ENCODE data around the gene CCR7.

The CCR7 gene, protein sequence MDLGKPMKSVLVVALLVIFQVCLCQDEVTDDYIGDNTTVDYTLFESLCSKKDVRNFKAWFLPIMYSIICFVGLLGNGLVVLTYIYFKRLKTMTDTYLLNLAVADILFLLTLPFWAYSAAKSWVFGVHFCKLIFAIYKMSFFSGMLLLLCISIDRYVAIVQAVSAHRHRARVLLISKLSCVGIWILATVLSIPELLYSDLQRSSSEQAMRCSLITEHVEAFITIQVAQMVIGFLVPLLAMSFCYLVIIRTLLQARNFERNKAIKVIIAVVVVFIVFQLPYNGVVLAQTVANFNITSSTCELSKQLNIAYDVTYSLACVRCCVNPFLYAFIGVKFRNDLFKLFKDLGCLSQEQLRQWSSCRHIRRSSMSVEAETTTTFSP

DNA sequence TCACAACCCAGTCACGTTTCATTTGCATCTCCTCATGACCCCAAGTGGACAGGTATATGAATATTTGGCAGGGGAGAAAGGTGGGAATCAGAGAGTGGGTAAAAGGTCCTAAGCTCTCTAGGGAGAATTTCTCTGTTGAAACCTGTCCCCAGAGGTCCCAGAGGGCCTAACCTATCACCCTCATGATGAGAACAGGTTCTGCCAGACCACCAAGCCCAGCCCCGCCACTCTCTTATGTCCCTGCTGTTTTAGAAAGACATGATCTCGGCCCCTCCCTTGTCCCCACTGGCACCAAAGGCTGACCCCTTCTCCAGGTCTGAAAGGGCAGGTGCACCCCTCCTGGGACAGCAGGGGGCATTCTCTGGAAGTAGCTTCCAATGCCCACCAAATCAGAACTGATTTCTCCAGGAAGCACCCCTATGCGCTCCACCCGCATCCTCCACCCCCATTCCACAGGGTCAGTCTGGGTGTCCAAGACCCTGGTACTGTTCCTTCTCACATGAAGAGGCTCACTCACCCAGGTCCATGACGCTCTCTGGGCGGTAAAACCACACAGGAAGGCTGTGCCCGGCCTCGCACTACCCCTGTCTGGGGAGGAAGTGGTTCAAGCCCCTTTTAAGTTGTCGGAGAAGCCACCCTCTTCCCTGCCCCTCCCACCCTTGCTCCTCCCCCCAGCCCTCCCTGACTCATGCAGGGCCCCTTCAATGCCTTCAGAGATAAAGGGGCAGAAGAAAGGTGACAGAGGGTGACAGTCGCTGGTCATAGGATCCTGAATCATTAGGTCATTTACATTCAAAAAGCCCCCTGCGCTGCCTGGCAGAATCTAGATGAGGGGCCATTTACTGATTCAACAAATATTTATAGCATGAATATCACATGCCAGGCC is at the start of gene CCR7:
TSS of gene CCR7 (minus strand) at position 590 of the 886 bp plus-strand sequence. CDS start at position 527, 63 bp downstream.
- no peaks in the 10 kb centered on the region for H3K79me2 ChIP-seq (ENCODE audit: insufficient read depth, low read depth)
- H3K4me1 ChIP-seq (ENCODE audit: low read depth, poor library complexity, severe bottlenecking), result peaks cover 32% of the 10 kb centered on the region
- no peak within 1 kb of the TSS for H3K4me2 ChIP-seq
- no peak within 1 kb of the TSS for H3K9ac ChIP-seq
- TF ChIP-seq, protein P1, sequence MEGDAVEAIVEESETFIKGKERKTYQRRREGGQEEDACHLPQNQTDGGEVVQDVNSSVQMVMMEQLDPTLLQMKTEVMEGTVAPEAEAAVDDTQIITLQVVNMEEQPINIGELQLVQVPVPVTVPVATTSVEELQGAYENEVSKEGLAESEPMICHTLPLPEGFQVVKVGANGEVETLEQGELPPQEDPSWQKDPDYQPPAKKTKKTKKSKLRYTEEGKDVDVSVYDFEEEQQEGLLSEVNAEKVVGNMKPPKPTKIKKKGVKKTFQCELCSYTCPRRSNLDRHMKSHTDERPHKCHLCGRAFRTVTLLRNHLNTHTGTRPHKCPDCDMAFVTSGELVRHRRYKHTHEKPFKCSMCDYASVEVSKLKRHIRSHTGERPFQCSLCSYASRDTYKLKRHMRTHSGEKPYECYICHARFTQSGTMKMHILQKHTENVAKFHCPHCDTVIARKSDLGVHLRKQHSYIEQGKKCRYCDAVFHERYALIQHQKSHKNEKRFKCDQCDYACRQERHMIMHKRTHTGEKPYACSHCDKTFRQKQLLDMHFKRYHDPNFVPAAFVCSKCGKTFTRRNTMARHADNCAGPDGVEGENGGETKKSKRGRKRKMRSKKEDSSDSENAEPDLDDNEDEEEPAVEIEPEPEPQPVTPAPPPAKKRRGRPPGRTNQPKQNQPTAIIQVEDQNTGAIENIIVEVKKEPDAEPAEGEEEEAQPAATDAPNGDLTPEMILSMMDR (conservative IDR thresholded peaks at IDR 0.05; ENCODE audit: low read depth, low read length), result no peak
- no peaks in the 10 kb centered on the region for H4K20me1 ChIP-seq (ENCODE audit: insufficient read depth)
- no peaks in the 10 kb centered on the region for H3K36me3 ChIP-seq (ENCODE audit: insufficient read depth)
- H3K27ac ChIP-seq, result no peak within 1 kb of the TSS
- H3K4me3 ChIP-seq (IDR thresholded peaks at IDR 0.05; ENCODE audit: insufficient read depth, low read depth, low read length), result no peak within 1 kb of the TSS
- no peak within 1 kb of the TSS for H2AFZ ChIP-seq (ENCODE audit: low read depth)
- peaks cover 57% of the 10 kb centered on the region for H3K27me3 ChIP-seq (ENCODE audit: insufficient read depth, low read depth)

DNA sequence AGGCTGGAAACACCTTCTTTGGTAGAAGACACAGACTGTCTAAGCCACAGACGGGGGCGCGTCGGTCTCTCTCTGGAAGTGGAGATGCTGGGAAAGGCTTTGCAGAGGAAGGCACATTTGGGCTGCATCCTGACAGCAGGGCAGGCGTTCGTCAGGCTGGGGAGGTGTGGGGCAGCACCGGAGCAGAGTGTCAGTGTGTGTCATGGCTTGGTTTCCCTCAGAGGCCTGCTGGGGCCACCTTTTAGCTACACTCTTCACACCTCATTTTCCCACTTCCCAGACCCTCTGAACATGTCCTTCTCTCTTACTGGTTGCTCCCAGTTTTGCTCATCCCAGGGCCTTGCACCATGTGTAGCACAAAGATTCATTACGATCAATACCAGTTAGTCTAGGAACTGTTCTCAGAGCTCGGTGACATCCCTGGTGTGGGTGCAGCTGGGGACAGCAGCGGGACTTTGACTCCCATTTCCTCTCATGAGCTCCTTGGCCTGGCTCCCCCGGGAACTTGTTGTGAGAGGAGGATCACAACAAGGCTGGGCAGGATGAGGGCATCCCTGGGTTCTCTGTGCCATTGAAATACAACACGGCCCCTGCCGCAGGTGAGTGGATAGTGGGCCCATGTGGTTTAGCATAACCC is 49.3 kb upstream of the CCR7 start:
- Histone ChIP-seq H3K27me3 (ENCODE audit: insufficient read depth, low read depth) (no peaks in the 10 kb centered on the region), H3K4me3 (IDR thresholded peaks at IDR 0.05; ENCODE audit: insufficient read depth, low read depth, low read length) (no peak overlapping the region), H3K4me1 (ENCODE audit: low read depth, poor library complexity, severe bottlenecking) (peaks cover 20% of the 10 kb centered on the region), H2AFZ (ENCODE audit: low read depth) (no peak overlapping the region; the same call in 1 of the 2 replicates), H3K36me3 (ENCODE audit: insufficient read depth) (no peaks in the 10 kb centered on the region), H3K79me2 (ENCODE audit: insufficient read depth, low read depth) (no peaks in the 10 kb centered on the region), H4K20me1 (ENCODE audit: insufficient read depth) (no peaks in the 10 kb centered on the region), H3K4me2 (peak overlapping the region; percentile 54; the same call in 1 of the 2 replicates), H3K9ac (no peak overlapping the region), H3K27ac (no peak overlapping the region)
- TF ChIP-seq, protein P1 (conservative IDR thresholded peaks at IDR 0.05; ENCODE audit: low read depth, low read length), result no peak

DNA sequence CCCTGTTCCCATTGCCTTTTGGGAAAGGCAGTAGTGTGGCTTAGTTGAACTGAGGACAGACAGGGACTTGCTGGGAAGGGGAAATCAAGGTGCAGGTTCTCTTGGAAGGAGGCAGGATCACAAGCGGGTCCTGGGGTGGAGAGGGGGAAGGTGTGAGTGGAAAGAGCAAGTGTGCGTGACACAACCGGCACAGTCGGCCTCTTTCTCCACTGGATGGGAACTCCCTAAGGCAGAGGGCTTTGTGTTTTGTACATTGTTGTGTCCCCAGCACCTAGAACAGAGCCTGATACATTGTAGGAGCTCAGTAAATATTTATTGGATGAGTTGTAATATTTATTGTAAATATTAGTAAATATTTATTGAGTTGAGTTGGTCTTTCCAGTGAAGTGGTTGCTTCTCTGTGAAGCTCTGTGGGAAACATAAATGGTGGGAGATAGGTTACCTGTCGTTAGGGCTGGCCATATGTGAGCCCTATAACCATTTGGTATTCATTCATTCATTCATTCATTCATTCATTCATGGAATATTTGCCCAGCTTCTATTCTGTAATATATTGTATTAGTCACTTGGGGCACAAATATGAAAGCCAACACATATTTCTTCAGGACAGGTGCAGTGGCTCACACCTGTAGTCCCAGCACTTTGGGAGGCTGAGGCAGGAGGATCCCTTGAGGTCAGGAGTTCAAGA is 48.3 kb upstream of the CCR7 start:
- Histone ChIP-seq H3K9ac (no peak overlapping the region), H3K27ac (no peak overlapping the region), H3K27me3 (ENCODE audit: insufficient read depth, low read depth) (no peaks in the 10 kb centered on the region), H3K4me2 (no peak overlapping the region), H3K4me3 (IDR thresholded peaks at IDR 0.05; ENCODE audit: insufficient read depth, low read depth, low read length) (no peak overlapping the region), H3K36me3 (ENCODE audit: insufficient read depth) (no peaks in the 10 kb centered on the region), H3K4me1 (ENCODE audit: low read depth, poor library complexity, severe bottlenecking) (peaks cover 15% of the 10 kb centered on the region), H4K20me1 (ENCODE audit: insufficient read depth) (no peaks in the 10 kb centered on the region), H2AFZ (ENCODE audit: low read depth) (no peak overlapping the region), H3K79me2 (ENCODE audit: insufficient read depth, low read depth) (no peaks in the 10 kb centered on the region)
- TF ChIP-seq, protein P1 (conservative IDR thresholded peaks at IDR 0.05; ENCODE audit: low read depth, low read length), result no peak

Data from KMS-11 (cell line).